NCI-H2107 treated with DMSO at 0.1 percent for 48 hours (cell line): ENCODE results near the gene SDSL.

Experiments
- DNase-seq: peaks from one replicate; lab custom pipeline; 2025; ENCODE audit not compliant: unreplicated experiment; lab: John Stamatoyannopoulos, UW

The SDSL gene

DNA sequence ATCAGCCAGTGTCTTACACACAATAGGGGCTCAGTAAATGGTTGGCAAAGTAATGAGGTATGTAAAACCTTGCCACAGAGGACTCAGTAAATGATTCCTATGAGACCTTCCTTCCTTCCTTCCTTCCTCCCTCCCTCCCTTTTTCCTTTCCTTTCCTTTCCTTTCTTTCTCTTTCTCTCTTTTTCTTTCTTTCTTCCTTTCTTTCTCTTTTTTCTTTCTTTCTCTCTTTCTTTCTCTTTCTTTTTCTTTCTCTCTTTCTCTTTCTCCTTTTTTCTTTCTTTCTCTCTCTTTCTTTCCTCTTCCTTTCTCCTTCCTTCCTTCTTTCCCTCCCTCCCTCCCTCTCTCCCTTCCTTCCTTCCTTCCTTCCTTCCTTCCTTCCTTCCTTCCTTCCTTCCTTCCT, 26.0 kb upstream of the SDSL start:
- no peak for DNase-seq

DNA sequence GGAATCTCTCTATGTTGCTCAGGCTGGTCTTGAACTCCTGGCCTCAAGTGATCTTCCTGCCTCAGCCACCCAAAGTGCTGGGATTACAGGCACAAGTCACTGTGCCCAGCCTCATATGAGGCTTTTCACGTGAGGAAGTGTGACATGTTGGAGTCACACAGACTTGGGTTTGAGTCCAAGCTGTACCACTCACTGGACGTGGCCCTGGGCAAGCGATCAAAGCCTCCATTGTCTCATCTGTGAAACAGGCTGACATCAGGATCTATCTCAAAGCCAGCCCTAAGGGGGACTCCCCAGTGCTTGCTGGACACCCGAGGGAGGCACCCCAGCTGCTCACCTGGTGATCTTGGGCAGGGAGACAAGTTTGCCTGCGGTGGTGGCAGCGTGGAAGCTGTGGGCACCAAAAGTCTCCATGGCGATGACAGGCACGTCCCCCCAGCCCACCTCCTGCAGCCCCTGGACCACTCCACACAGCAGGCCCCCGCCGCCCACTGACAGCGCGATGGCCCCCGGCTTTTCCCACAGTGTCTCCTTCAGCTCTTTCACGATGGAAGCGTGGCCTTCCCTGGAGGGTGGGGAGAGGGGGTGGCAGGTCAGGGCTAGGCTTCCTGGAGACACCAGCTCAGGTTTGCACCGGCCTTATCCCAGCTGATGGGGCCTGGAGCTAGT, 25.2 kb upstream of the SDSL start:
- no peak for DNase-seq

DNA sequence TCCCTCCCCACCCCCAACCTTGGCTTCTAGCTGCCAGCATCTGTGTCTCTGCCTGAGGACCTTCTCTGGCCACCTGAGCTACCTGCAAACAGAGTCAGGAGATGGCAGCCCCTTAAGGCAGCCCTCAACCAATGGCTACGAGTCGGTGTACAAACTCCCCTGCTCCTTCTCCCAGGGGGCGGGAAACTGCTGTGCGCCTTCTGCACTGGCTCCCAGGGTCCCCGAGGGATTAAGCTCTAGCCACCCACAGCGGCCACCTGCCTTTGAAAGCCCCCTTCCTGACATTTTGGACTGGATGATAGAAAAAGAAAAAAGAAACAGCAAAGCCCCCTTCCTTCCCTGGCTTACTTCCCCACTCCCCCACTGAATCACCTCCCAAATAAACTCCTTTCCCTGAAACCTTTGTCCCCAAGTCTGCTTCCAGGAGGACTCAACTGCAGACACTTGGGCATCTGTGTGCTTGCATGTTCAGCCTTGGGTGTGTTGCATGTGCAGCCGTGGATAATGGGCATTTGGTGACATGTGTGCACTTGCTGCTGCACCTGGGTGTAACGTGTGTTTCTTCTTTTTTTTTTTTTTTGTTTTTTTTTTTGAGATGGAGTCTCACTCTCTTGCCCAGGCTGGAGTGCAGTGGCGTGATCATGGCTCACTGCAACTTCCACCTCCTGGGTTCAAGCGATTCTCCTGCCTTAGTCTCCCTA, 24.5 kb upstream of the SDSL start:
- DNase-seq: no peak

DNA sequence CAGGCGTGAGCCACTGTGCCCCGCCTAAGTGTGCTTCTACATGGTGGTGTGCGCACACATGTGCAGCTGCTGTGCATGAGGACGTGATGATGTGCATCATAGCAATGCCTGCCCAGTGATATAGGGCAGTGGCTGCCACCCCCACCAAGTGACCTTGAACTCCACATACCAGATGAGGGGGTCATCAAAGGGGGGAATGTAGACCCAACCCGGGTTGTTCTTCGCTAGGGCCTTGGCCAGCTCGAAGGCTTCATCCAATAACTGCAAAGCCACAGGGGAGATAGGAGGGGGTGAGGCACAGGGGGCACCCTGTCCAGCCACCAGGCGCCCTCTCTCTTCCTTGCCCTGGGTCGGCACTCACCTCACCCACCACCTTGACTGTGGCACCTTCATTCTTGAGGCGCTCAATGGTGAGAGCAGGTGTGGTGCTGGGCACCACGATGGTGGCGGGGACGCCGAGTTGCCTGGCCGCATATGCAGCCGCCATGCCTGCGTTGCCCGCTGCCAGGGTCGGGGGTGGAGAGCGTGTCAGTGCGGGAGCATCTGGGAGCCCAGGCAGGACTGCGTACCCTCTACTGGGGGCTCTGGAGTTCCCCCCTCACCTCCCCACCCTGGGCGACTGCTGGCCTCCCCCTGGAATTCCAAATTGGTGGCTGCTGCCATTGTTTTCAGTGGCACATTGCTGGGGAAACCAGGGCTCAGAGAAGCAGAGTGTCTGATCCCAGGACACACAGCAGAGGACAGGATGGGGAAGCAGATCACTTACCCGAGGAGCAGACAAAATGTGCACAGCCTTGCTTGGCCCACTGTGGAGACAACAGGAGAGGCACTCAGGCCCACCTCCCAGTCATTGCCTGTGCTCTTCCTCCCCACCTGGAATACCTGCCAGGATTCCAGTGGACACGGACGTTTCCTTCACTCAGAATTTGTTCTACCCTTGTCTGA, 23.6 kb upstream of the SDSL start:
- no peak for DNase-seq

DNA sequence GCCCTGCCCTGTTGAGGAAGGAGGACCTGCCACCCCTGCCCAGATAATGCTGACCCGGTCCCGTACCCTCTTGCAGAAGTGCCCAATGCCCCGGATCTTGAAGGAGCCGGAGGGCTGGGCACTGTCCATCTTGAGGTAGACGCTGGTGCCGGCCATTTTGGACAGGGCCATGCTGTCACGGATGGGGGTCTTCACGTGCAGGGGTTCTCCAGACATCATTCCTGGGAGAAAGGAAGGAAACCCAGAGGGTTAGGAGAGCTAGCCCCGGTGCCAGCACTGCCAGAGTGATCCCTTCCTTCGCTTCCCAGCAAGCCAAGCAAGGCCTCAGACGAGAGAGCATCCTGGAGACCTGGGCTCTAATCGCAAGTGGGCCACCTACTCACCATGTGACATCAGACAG, 22.7 kb upstream of the SDSL start:
- no peak for DNase-seq

DNA sequence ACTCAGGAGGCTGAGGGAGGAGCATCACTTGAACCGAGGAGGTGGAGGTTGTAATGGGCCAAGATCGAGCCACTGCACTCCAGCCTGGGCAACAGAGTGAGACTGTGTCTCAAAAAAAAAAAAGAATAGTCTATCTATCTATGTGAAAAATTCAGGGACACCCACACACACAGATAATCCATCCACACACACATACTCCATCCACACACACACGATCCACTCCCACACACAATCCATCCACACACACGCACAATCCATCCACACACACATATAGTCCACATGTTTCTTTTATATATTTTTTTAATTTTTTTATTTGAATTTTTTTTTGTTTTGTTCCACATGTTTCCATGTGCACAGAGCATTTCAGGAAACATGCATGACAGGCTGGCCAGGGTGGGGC, 21.8 kb upstream of the SDSL start:
- DNase-seq: no peak

DNA sequence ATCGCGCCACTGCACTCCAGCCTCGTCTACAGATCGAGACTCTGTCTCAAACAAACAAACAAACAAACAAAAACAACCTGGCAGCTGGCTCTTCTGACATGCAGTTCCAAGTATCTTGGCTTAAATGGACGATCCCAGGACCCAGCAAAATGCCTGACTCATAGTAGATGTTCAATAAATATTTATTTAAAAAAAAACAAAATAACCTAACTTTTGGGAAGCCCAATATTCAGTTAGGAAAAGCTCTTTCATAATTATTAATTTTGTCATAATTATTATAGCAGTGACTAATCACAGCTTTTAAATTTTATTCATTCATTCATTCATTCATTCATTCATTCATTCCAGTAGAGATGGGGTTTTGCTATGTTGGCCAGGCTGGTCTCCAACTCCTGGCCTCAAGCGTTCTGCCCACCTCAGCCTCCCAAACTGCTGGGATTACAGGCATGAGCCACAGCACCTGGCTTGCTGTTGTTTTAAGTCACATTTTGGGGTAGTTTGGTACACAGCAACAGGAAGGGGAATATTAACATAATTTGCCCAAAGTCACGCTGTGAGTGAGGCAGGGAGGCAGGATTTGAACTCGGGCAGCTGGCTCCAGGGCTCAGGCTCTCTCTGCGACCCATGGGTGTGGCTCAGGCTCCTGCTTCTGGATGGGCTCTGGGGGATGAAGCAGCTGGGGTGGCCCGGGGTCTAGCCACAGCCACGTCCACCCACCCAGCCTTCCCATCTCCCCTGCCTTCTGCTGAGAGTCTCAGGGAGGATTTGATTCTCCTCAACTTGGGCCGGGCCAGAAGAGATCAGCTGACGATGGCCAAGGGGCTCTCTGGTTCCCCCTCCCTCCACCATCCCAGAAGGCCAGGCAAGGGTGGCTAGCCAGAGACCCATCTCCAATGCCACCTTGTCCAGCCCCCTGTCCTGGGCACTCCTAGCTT, 20.8 kb upstream of the SDSL start:
- DNase-seq: no peak

DNA sequence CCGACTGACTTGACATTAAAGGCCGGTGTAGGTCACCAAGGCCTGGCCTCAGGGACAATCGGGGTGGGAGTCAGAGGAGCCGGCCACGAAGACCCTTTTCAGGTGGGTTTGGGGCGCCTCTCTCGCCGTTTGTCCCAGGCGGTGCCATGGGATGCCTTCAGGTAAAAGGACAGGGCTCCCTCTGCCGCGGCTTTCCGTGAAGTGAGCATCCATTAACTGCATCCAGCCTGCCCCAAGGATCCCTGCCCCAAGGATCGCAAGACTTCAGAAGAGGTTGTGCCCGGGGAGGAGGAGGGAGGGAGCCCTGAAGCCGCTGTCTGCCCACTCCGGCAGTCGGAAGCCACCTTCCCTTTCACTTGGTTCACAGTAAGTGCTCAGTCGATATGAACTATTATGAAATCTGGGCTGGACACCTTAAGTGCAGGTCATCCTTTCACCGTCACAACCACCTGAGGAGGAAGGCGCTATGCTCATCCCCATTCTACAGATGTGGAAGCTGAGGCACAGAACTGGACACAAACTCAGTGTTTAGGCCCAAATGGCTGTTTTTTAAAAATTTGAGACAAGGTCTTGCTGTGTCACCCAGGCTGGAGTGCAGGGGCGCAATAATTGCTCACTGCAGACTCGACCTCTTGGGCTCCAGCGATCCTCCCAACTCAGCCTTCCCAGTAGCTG, 19.5 kb upstream of the SDSL start:
- no peak for DNase-seq

DNA sequence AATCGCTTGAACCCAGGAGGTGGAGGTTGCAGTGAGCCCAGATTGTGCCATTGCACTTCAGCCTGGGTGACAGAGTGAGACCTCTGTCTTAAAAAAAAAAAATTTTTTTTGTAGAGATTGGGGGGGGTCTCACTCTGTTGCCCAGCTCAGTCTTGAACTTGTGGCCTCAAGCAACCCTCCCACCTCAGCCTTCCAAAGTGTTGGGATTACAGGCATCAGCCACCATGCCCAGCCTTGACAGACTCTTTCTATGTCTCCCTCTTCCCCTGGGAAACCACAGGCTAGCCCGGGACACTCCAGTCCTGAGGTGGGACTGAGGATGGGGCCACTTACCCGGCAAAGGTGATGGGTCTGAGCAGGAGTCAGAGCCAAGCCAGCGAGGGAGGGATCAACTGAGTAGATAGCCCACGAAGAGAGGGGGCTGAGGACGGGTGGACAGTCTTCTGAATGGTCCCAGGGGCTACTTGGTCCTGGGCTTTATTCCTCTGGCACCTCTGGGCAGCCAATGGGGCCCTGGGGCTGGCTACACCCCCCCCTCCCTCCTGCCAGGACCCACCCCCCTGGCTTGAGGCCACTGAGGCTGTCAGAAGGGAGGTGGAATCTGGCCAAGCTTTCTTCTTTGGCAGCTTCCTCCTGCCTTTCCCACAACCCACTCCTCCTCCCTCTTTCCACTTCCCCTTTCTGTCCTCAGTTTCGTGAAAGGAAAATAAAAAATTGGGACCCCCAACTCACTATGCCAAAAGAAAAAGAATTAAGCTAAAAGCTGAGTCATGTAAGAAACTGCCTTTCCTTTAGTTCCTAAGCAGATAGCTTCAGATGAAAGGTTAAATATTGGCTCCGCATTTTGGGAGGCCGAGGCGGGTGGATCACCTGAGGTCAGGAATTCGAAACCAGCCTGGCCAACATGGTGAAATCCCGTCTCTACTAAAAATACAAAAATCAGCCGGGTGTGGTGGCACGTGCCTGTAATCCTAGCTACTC, 18.5 kb upstream of the SDSL start, which contains the start of gene SDS:
SDS (minus strand) TSS at position 453 of the 981 bp plus-strand sequence. CDS start 4,179 bp downstream, outside the sequence.
- DNase-seq: no peak

DNA sequence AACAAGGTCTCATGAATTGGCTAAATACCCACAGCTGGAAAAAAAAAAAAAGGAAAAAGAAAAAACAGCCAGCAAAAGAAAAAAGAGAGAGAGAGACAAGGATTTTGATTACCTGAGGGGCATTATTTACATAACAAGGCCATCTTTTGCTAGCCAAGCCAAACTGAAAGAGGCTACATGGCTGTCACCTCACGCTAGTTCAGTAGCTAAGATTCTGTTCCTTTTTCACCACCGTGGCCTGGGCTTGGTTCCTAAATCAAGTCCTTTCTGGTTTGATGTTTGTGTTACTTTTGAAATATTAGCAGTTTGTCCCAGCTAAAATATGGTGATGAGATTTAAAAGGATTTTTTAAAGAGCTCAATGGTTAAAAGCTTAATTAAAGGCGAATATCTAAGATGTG, 16.5 kb upstream of the SDSL start:
- DNase-seq: no peak

DNA sequence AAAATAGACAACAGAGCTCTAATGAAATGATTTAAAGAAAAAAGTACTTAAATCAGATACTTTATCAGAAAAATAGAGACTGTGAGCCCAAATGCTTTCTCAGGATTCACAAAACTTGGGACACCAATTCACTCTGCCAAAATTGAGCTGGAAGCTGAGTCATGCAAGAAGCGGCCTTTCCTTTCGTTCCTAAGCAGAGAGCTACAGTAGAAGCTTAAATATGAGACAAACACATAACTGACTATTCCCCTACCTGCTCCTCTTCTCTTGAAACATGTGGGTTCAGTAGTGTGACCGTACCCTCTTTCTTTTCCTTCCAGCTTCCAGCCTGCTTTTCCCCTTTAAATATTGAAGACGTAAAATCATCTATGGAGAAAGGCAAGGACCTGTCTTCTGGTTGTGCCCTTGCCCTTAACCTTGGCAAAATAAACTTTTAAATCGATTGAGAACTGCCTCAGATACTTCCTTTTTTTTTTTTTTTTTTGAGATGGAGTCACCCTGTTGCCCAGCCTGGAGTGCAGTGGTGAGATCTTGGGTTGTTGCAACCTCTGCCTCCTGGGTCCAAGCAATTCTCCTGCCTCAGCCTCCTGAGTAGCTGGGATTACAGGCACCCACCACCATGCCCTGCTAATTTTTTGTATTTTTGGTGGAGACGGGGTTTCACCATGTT, 14.1 kb upstream of the SDSL start:
- no peak for DNase-seq

DNA sequence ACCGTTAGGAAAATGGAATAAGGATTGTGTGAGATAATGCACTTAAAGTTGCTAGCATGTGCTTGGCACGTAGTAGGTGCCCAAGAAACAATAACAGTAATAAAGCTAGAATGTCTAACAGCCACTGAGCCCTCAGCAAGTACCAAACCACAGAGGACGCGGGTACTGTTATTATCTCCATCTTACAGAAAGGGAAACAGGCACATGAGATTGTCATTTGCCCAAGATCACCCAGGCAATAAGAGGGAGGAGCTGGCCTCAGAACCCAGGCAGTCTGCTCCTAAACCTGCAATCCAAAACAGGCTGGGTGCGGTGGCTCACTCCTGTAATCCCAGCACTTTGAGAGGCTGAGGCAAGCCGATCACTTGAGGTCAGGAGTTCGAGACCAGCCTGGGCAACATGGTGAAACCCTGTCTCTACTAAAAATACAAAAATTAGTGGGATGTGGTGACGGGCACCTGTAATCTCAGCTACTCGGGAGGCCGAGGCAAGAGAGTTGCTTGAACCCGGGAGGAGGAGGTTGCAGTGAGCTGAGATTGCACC, 13.4 kb upstream of the SDSL start:
- no peak for DNase-seq

DNA sequence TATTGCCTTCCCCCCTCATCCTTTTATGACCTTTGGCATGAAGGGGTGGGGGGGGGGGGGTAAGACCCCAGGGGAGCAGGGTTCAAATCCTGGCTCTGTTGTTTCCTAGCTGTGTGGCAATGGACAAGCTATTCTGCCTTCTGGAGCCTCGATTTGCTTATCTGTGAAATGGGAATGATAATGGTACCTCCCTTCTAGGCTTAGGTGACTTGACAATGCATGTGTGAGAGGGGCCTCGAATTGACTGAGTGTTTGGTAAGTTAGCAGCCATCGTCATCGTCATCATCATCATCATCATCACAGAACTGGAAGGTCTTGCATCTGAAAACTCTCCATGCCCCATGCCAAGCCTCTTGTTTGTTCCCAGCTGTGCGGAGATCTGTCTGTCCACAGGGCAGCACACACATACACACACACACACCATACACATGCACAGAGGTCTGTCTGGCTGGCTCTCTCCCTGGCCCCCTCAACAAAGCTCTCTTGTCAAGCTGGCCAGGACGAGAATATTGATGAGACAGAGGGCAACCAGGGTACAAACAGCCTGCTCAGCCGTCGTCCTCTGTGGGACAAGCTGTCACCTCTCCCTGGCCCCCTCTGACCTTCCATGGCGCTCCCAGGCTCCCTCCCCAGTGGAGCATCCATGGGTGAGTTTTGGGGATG, 12.6 kb upstream of the SDSL start:
- no peak for DNase-seq

DNA sequence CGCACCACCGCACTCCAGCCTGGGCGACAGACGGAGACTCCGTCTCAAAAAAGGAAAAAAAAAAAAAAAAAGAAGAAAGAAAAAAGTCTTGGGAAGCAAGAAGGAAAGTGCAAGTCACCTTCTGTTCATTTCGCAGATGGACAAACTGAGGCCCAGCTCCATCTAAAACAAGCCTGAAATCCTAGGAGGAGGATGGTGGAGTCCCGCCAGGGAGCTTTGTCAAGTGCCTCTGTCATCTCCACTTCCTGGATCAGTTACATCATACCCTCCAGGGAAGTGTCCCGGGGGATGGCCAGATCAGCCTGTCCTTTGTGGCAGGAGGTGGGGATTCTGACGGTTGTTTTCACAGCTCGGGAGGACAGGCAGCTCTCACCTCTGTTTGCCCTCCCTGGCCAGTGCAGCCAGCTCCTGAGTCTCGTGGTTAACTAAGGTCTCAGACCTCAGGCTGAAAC, 8.7 kb upstream of the SDSL start:
- DNase-seq: no peak

DNA sequence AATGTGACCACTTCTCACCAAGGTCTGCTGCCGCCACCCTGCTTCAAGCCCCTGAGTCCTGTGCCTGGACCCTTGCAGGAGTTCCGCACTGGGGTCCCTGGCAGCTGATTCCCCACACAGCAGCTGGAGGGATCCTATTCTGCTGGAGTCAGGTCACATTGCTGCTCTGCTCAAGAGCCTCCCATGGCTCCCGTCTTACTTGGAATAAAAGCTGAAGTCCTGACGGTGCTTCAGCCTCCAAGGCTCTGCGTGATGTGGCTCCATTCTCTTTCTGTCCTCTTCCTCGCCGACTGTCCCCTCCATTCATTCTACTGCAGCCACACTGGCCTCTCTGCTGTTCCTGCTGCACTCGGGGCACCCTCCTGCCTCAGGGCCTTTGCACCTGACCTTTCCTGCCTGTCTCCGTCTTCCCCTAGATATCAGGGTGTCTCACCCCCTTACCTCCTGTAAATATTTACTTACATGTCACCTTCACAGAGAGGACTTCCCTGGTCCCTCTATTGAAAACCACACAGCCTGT, 7.6 kb upstream of the SDSL start:
- no peak for DNase-seq

DNA sequence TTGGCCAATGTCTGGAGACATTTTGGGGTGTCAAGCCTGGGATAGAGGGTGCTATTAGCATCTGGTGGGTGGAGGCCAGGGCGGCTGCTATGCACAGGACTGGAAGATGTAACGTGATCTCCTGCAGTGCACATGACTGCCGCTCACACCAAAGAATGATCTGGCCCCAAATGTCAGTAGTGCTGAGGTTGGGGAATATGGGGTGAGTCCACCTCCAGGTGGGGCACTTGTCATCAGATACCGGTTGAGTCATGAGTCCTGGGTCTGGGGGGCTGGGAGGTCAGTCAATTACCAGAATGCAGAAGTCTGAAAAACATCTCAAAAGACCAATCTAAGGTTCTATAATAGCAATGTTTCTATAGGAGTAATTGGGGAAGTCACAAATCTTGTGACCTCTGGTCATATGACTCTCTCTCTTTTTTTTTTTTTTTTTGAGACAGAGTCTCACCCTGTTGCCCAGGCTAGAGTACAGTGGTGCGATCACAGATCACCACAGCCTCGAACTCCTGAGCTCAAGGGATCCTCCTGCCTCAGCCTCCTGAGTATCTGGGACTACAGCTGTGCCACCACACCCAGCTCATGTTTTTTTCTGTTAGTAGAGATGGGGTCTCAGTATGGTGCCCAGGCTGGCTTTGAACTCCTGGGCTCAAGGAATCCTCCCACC, 6.0 kb upstream of the SDSL start:
- no peak for DNase-seq
